GM03348 (cell line): Measurements from ENCODE around the gene ITPKC.
"Not testable (repeated sequence)": the region's sequence is repeated elsewhere in the genome, so short reads cannot be mapped to it uniquely, and the experiment has no call there.

Source experiments
- DNase-seq: peaks from one replicate; pipeline ENCODE4 v3.0.0; 2012; ENCODE audit warnings: low spot score

The ITPKC gene

GRCh38 chr19:40768869-40769268 lies 52.0 kb downstream of the ITPKC start:
- no peak for DNase-seq

GRCh38 chr19:40771101-40771862 lies 54.4 kb downstream of the ITPKC start:
- not testable (repeated sequence) for DNase-seq

GRCh38 chr19:40774916-40775631 lies 58.2 kb downstream of the ITPKC start, which contains the start of gene MIA:
TSS of gene MIA (plus strand) at chr19:40775521. CDS start at chr19:40775543, 22 bp downstream.
- no peak for DNase-seq

GRCh38 chr19:40775632-40776022 lies 58.7 kb downstream of the ITPKC start:
- DNase-seq = no peak

GRCh38 chr19:40776364-40776763 lies 59.5 kb downstream of the ITPKC start:
- DNase-seq = no peak

DNA sequence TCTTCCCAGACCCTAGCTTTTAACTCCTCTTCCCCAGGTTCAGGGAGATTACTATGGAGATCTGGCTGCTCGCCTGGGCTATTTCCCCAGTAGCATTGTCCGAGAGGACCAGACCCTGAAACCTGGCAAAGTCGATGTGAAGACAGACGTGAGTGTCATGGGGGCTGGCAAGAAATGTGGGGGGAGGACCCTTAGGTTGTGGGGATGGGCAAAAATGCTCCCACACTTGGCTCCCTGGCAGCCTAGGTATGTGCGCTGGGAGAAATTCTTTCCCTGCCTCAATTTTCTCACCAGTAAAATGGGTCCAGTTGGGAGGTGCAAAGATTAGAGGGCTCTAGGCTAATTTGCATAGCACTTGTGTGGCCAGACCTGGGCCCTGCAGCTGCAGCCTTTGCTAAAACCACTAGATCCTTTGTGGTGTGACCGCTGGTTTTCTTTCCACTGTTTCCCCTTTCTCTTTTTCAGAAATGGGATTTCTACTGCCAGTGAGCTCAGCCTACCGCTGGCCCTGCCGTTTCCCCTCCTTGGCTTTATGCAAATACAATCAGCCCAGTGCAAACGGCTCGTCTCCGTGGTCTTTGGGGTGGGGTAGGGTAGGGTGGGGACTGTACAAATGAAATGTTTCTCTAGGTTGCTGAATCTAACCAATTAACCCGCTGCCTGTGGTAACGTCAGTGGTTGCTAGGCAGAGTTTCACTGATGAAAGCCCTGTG lies 60.2 kb downstream of the ITPKC start:
- DNase-seq = peak; percentile 92

DNA sequence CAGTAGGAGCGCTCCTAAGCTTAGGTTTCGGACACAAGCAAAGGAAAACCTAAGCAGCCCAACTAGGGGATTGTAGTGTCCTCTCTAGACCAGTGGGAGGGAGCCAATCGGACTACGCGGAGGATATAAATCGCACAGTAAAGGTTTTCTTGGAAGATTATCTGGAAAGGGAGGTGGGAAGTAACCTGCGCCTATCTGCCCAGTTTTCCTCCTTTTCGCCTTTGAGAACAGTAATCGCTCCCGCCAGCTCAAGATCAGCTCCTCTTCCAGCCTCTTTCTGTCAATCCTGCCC lies 60.7 kb downstream of the ITPKC start:
- no peak for DNase-seq

DNA sequence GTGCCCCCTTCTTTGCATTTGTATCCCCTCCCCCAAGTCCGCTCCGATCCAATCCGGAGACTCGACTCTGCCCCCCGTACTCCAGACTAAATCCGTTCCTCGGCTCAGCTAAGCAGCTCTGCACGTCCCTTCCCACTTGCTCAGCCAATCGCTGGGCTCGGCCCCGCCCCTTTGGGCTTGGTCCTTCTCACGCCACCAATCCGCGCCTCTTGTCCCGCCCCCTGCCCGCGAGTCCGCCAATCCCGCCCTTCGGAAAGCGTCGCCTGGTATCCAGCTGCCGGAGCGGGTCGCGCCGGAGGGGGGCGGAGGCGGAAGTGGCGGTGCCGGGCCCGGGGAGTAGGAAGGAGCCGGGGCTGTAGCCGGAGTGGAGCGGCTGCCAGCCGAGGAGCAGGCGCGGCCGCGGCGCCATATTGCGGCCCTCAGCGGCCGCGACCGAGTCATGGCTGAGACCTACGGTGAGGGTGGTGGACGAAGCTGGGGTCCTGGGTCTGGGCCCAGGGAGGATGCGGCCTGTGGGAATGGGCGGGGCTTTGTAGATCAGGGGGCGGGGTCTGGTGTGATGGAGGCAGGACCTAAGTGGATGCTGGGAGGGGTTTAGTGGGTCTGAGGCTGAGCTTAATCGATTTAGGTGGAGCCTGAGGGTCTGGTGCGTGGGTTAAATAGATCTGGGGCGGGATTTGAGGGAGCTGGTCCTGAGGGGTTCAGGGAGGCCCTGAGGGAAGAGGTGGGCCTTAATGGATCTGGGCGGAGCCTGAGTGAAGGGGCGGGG lies 61.2 kb downstream of the ITPKC start, which contains the start of gene RAB4B:
Gene RAB4B, plus strand, starts transcription at position 311 of the 769 bp plus-strand sequence. Its CDS starts 129 bp downstream, at position 440.
- peak; percentile 98 for DNase-seq

DNA sequence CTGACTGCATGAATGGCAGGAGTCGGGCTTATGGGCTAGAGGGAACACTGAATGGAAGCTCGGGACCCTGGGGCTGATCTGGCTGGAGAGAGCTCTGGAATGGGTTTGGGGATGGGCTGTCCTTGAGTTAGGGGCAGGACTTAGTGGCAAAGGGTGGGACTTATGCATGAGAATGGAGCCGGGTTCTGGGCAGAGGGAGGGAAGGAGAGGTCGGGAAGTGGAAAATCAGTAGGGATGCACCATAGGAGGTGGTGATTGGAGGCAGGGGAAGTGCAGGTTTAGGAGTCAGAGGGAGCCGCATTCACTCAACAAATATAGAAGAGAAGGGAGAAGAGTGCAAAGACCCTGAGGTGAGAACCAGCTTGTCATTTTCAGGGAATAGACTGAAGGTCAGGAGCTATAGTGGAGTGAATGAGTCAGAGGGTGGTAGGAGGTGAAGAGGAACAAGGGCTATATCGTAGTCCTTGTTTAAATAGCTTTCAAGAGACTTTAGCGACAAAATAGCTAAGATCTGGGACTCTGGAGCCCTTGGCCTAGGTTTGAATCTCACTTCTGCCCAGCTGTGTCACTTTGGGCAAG lies 61.9 kb downstream of the ITPKC start:
- DNase-seq = no peak

DNA sequence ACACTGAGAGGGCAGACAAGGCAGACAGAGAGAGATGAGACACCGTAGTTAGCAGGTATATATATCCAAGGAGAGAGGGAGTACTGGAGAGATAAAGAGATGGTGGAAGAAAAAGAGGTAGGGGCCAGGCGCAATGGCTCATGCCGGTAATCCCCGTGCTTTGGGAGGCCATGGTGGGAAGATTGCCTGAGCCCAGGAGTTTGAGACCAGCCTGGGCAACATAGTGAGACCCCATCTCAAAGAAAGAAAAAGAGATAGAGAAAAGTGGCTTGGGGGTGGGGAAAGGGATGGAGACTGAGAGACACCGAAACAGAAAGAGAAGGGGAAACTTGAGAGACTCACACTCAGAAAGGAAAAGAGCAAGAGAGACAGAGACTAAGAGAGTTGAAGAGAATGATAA lies 63.7 kb downstream of the ITPKC start:
- DNase-seq = no peak

DNA sequence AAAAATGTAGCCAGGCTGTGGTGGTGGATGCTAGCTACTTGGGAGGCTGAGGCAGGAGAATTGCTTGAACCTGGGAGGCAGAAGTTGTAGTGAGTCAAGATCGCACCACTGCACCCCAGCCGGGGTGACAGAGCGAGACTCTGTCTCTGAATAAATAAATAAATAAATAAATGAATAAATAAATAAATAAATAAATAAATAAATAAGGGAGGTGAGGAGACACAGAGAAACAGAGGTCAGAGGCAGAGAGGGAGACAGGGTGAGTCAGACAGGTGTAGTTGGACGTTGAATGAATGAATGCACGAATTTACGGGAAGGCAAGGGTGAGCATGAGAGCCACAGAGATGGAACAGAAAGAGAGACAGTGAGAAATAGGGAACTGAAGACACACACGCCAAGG lies 64.2 kb downstream of the ITPKC start:
- DNase-seq = no peak

GRCh38 chr19:40783711-40784110 lies 66.8 kb downstream of the ITPKC start:
- no peak for DNase-seq

GRCh38 chr19:40784146-40784545 lies 67.2 kb downstream of the ITPKC start:
- DNase-seq = not testable (repeated sequence)

- no peak for DNase-seq
Measured at GRCh38 chr19:40785526-40785925, 68.6 kb downstream of the ITPKC start.

DNA sequence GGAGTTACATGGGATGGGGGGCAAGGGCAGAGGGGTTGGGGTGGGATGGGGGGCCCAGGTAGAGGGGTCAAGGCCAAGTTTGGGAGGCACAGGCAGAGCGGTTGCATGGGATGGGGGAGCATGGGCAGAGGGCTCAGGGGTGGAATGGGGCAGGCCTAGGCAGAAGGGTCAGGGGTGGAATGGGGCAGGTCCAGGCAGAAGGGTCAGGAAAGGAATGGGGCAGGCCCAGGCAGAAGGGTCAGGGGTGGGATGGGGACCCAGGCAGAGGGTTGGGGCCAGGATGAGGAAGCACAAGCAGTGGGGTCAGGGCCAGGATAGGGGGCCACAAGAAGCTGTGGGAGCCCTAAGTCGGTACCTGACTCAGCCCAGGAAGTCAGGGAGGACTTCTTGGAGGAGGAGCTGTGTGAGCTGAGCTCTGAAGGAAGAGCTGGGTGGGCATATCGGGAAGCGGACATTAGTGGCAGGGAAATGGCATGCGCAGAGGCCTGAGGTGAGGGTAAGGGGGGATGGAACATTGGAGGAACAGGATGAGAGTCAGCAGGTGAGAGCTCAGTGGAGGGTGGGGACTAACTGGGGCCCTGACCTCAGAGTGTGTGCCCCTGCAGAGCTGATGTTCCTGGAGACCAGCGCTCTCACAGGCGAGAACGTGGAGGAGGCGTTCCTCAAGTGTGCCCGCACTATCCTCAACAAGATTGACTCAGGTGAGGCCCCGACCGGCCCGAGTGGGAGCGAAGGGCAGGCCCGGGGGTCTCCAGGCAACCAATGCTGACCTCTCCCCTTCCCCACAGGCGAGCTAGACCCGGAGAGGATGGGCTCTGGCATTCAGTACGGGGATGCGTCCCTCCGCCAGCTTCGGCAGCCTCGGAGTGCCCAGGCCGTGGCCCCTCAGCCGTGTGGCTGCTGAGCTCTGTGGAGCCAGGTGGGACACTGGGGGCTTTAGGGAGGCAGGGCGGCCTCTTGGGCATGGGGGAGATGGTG lies 69.4 kb downstream of the ITPKC start:
- no peak for DNase-seq
